HG03460 (cell line): ENCODE measurements around the gene DNAJB6.
A peak's percentile ranks its signal among the peaks of the same experiment; 100 is the strongest.
"Not testable (repeated sequence)": the region's sequence is repeated elsewhere in the genome, so short reads cannot be mapped to it uniquely, and the experiment has no call there.

Experiments used
- ATAC-seq: cut with Tn5 transposase; IDR thresholded peaks from one replicate; pipeline ENCODE4 v1.9.1; 2021; ENCODE audit not compliant: unreplicated experiment

Gene DNAJB6

GRCh38 chr7:157323401-157323800 lies 13.4 kb upstream of the DNAJB6 start:
- ATAC-seq, result no peak

- no peak for ATAC-seq
Observed at GRCh38 chr7:157329447-157329846, 7.4 kb upstream of the DNAJB6 start.

GRCh38 chr7:157330567-157330966 lies 6.2 kb upstream of the DNAJB6 start:
- not testable (repeated sequence) for ATAC-seq

- not testable (repeated sequence) for ATAC-seq
Observed at GRCh38 chr7:157331049-157331448, 5.8 kb upstream of the DNAJB6 start.

- no peak for ATAC-seq
Observed at GRCh38 chr7:157335236-157335635, 1.6 kb upstream of the DNAJB6 start.

- ATAC-seq, result no peak
Observed at GRCh38 chr7:157335991-157336382, 817 bp upstream of the DNAJB6 start.

GRCh38 chr7:157337316-157338149 lies 729 bp downstream of the DNAJB6 start:
- peak; percentile 55 for ATAC-seq

- peak; percentile 19 for ATAC-seq
Observed at GRCh38 chr7:157339777-157340677, 3.2 kb downstream of the DNAJB6 start.

GRCh38 chr7:157347217-157347904 lies 10.6 kb downstream of the DNAJB6 start:
- ATAC-seq, result no peak

GRCh38 chr7:157348548-157348947 lies 11.7 kb downstream of the DNAJB6 start:
- ATAC-seq, result no peak

- ATAC-seq, result peak; percentile 44
Observed at GRCh38 chr7:157352516-157352915, 15.7 kb downstream of the DNAJB6 start.

- no peak for ATAC-seq
Observed at GRCh38 chr7:157355784-157356511, 19.1 kb downstream of the DNAJB6 start.

GRCh38 chr7:157357129-157358040 lies 20.6 kb downstream of the DNAJB6 start:
- peak; percentile 83 for ATAC-seq

GRCh38 chr7:157358041-157358752 lies 21.4 kb downstream of the DNAJB6 start:
- ATAC-seq, result no peak

- ATAC-seq, result no peak
Observed at GRCh38 chr7:157358753-157359096, 21.9 kb downstream of the DNAJB6 start.

GRCh38 chr7:157359581-157359980 lies 22.8 kb downstream of the DNAJB6 start:
- ATAC-seq, result no peak

- no peak for ATAC-seq
Observed at GRCh38 chr7:157360483-157361025, 23.8 kb downstream of the DNAJB6 start.

- ATAC-seq, result no peak
Observed at GRCh38 chr7:157361537-157361936, 24.7 kb downstream of the DNAJB6 start.

GRCh38 chr7:157362729-157363128 lies 25.9 kb downstream of the DNAJB6 start:
- no peak for ATAC-seq
